WTC11 (cell line): Measurements from ENCODE around the gene MTREX. TPM values are rescaled to one million over a fixed set of nuclear protein-coding genes. Genes with fewer than 3 reads are reported as not detected.

Source experiments
- ATAC-seq: fragments of 200-7000 bp; cut with Tn5 transposase; 2 replicates; pipeline ENCODE4 v1.10.0; 2021; ENCODE audit warnings: mild to moderate bottlenecking, moderate library complexity
- CTCF ChIA-PET: fragments of 300-600 bp; sonication (Branson Sonifier 250); formaldehyde crosslinking; loops from one replicate; lab custom pipeline; 2021; ENCODE audit warnings: antibody characterized with exemption; lab: Charles Lee
- POLR2A ChIA-PET: fragments of 350-600 bp; sonication (Branson Sonifier 250); formaldehyde crosslinking; loops from one replicate; lab custom pipeline; 2021; ENCODE audit warnings: antibody characterized with exemption; lab: Charles Lee
- DNase-seq: peaks from one replicate; pipeline ENCODE4 v3.0.0; 2021; ENCODE audit warnings: low spot score
- H3K27ac Mint-ChIP-seq: 2 replicates; pipeline ENCODE4 v1.8.0; 2021; ENCODE audit warnings: mixed read lengths
- H3K27me3 Mint-ChIP-seq: 2 replicates; pipeline ENCODE4 v1.8.0; 2021; ENCODE audit warnings: low read depth, mild to moderate bottlenecking, moderate library complexity, mixed read lengths
- H3K36me3 Mint-ChIP-seq: 2 replicates; pipeline ENCODE4 v1.8.0; 2021; ENCODE audit warnings: mixed read lengths
- H3K4me1 Mint-ChIP-seq: 2 replicates; pipeline ENCODE4 v1.8.0; 2022; ENCODE audit warnings: mixed read lengths
- H3K4me3 Mint-ChIP-seq: 2 replicates; pipeline ENCODE4 v1.8.0; 2021; ENCODE audit warnings: mild to moderate bottlenecking, moderate library complexity, mixed read lengths
- H3K9me3 Mint-ChIP-seq: 2 replicates; pipeline ENCODE4 v1.8.0; 2021; ENCODE audit warnings: mixed read lengths
- ATF2 ChIP-seq: sonication (generic); formaldehyde crosslinking; IDR thresholded peaks from 2 replicates; pipeline ENCODE4 v1.8.1; 2022; ENCODE audit warnings: low read depth, missing genetic modification reagents, borderline replicate concordance
- ATF6 ChIP-seq: sonication (generic); formaldehyde crosslinking; IDR thresholded peaks from 2 replicates; pipeline ENCODE4 v1.8.1; 2023; ENCODE audit warnings: mild to moderate bottlenecking, missing genetic modification reagents
- CBFB ChIP-seq: sonication (generic); formaldehyde crosslinking; IDR thresholded peaks from 2 replicates; pipeline ENCODE4 v1.8.1; 2022; ENCODE audit warnings: mild to moderate bottlenecking, low read depth, missing genetic modification reagents
- E2F1 ChIP-seq: sonication (generic); formaldehyde crosslinking; IDR thresholded peaks from 2 replicates; pipeline ENCODE4 v1.8.0; 2022; ENCODE audit warnings: mild to moderate bottlenecking, missing genetic modification reagents
- GABPB1 ChIP-seq: sonication (generic); formaldehyde crosslinking; IDR thresholded peaks from 2 replicates; pipeline ENCODE4 v1.8.1; 2023; ENCODE audit warnings: mild to moderate bottlenecking, missing genetic modification reagents
- GRHL2 ChIP-seq: fragments of 250-450 bp; sonication (Bioruptor Pico); IDR thresholded peaks from 2 replicates; pipeline ENCODE4 v1.8.0; 2022; ENCODE audit warnings: mild to moderate bottlenecking, moderate library complexity; ENCODE audit not compliant: insufficient replicate concordance, severe bottlenecking
- HMGA2 ChIP-seq: fragments of 250-450 bp; sonication (Bioruptor Pico); IDR thresholded peaks from 2 replicates; pipeline ENCODE4 v1.4.0; 2021; ENCODE audit warnings: mild to moderate bottlenecking, moderate library complexity
- NFATC4 ChIP-seq: fragments of 250-450 bp; sonication (Bioruptor Pico); IDR thresholded peaks from 2 replicates; pipeline ENCODE4 v1.9.0; 2021; ENCODE audit warnings: mild to moderate bottlenecking
- NFE2L1 ChIP-seq: sonication (generic); formaldehyde crosslinking; IDR thresholded peaks from 2 replicates; pipeline ENCODE4 v1.8.1; 2023; ENCODE audit warnings: missing genetic modification reagents
- NR3C1 ChIP-seq: sonication (generic); formaldehyde crosslinking; conservative IDR thresholded peaks from 2 replicates; pipeline ENCODE4 v1.8.1; 2023; ENCODE audit warnings: low read depth, mild to moderate bottlenecking, missing genetic modification reagents
- SOX15 ChIP-seq: fragments of 250-450 bp; sonication (Bioruptor Pico); IDR thresholded peaks from 2 replicates; pipeline ENCODE4 v1.9.0; 2021; ENCODE audit warnings: mild to moderate bottlenecking
- TP53 ChIP-seq: sonication (generic); formaldehyde crosslinking; IDR thresholded peaks from 2 replicates; pipeline ENCODE4 v1.8.1; 2023; ENCODE audit warnings: mild to moderate bottlenecking, missing genetic modification reagents
- ZNF121 ChIP-seq: sonication (generic); formaldehyde crosslinking; IDR thresholded peaks from 2 replicates; pipeline ENCODE4 v1.8.0; 2023; ENCODE audit warnings: missing genetic modification reagents
- ZNF138 ChIP-seq: sonication (generic); formaldehyde crosslinking; conservative IDR thresholded peaks from 2 replicates; pipeline ENCODE4 v1.8.1; 2022; ENCODE audit warnings: mild to moderate bottlenecking, moderate library complexity, missing genetic modification reagents
- ZNF219 ChIP-seq: sonication (generic); formaldehyde crosslinking; IDR thresholded peaks from 2 replicates; pipeline ENCODE4 v1.8.0; 2023; ENCODE audit warnings: missing genetic modification reagents, mild to moderate bottlenecking, borderline replicate concordance
- ZNF232 ChIP-seq: sonication (generic); formaldehyde crosslinking; IDR thresholded peaks from 2 replicates; pipeline ENCODE4 v1.8.0; 2022; ENCODE audit warnings: mild to moderate bottlenecking, missing genetic modification reagents
- ZNF396 ChIP-seq: fragments of 250-450 bp; sonication (Bioruptor Pico); IDR thresholded peaks from 2 replicates; pipeline ENCODE4 v1.8.0; 2021; ENCODE audit warnings: mild to moderate bottlenecking, moderate library complexity, borderline replicate concordance
- ZNF671 ChIP-seq: fragments of 250-450 bp; sonication (Bioruptor Pico); IDR thresholded peaks from 2 replicates; pipeline ENCODE4 v1.8.0; 2021; ENCODE audit warnings: mild to moderate bottlenecking
- total RNA-seq: library from RNA; stranded (reverse); gene quantifications from 3 replicates; pipeline ENCODE4 v1.2.3, GENCODE V29; 2021
- TF ChIP-seq, protein P1 (sequence below): sonication (generic); formaldehyde crosslinking; IDR thresholded peaks from 2 replicates; pipeline ENCODE4 v1.8.1; 2023; ENCODE audit warnings: mild to moderate bottlenecking, missing genetic modification reagents, moderate library complexity
- TF ChIP-seq, protein P2 (sequence below): fragments of 250-450 bp; sonication (Bioruptor Pico); IDR thresholded peaks from 2 replicates; pipeline ENCODE4 v1.9.0; 2021; ENCODE audit warnings: mild to moderate bottlenecking
- TF ChIP-seq, protein P3 (sequence below): sonication (generic); formaldehyde crosslinking; IDR thresholded peaks from 2 replicates; pipeline ENCODE4 v1.8.1; 2023; ENCODE audit warnings: mild to moderate bottlenecking, missing genetic modification reagents
- TF ChIP-seq, protein P4 (sequence below): fragments of 200-600 bp; IDR thresholded peaks from 2 replicates; pipeline ENCODE4 v1.8.0; 2022; ENCODE audit warnings: antibody characterized with exemption
- TF ChIP-seq, protein P5 (sequence below): sonication (generic); formaldehyde crosslinking; IDR thresholded peaks from 2 replicates; pipeline ENCODE4 v1.8.1; 2022; ENCODE audit warnings: mild to moderate bottlenecking, missing genetic modification reagents, moderate library complexity, borderline replicate concordance
- TF ChIP-seq, protein P6 (sequence below): sonication (generic); formaldehyde crosslinking; conservative IDR thresholded peaks from 2 replicates; pipeline ENCODE4 v1.8.1; 2022; ENCODE audit warnings: mild to moderate bottlenecking, missing genetic modification reagents

The MTREX gene
- total RNA-seq, 1 experiment from 2014 or later: 110 TPM

- no peak for TF ChIP-seq NFATC4
- no peak for TF ChIP-seq NFE2L1
- TF ChIP-seq SOX15 (CRISPR knock-in tag): no peak
- no peak for TF ChIP-seq ZNF396
- TF ChIP-seq ZNF138 (CRISPR knock-in tag): no peak
Observed at GRCh38 chr5:55319491-55319890, 11.7 kb downstream of the MTREX start (continued).

GRCh38 chr5:55320571-55320970 lies 12.8 kb downstream of the MTREX start:
- ChIA-PET CTCF (no interaction called here), POLR2A (no interaction called here)
- Mint-ChIP-seq H3K9me3 (peaks cover 20% of the 10 kb centered on the region), H3K27me3 (no peaks in the 10 kb centered on the region), H3K27ac (no peak overlapping the region), H3K4me1 (no peaks in the 10 kb centered on the region), H3K4me3 (no peak overlapping the region), H3K36me3 (peaks cover 38% of the 10 kb centered on the region)
- DNase-seq (no peak), ATAC-seq (no peak)
- no peak for TF ChIP-seq TP53
- TF ChIP-seq NR3C1 (CRISPR knock-in tag): no peak
- TF ChIP-seq GABPB1 (CRISPR knock-in tag): no peak
- TF ChIP-seq ATF2: no peak
- TF ChIP-seq, protein P1, sequence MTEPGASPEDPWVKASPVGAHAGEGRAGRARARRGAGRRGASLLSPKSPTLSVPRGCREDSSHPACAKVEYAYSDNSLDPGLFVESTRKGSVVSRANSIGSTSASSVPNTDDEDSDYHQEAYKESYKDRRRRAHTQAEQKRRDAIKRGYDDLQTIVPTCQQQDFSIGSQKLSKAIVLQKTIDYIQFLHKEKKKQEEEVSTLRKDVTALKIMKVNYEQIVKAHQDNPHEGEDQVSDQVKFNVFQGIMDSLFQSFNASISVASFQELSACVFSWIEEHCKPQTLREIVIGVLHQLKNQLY (CRISPR knock-in tag): no peak
- TF ChIP-seq, protein P2, sequence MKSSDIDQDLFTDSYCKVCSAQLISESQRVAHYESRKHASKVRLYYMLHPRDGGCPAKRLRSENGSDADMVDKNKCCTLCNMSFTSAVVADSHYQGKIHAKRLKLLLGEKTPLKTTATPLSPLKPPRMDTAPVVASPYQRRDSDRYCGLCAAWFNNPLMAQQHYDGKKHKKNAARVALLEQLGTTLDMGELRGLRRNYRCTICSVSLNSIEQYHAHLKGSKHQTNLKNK (CRISPR knock-in tag): no peak
- no peak for TF ChIP-seq ZNF219 (CRISPR knock-in tag)
- no peak for TF ChIP-seq SOX15 (CRISPR knock-in tag)
- TF ChIP-seq, protein P3, sequence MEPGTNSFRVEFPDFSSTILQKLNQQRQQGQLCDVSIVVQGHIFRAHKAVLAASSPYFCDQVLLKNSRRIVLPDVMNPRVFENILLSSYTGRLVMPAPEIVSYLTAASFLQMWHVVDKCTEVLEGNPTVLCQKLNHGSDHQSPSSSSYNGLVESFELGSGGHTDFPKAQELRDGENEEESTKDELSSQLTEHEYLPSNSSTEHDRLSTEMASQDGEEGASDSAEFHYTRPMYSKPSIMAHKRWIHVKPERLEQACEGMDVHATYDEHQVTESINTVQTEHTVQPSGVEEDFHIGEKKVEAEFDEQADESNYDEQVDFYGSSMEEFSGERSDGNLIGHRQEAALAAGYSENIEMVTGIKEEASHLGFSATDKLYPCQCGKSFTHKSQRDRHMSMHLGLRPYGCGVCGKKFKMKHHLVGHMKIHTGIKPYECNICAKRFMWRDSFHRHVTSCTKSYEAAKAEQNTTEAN (CRISPR knock-in tag): no peak

DNA sequence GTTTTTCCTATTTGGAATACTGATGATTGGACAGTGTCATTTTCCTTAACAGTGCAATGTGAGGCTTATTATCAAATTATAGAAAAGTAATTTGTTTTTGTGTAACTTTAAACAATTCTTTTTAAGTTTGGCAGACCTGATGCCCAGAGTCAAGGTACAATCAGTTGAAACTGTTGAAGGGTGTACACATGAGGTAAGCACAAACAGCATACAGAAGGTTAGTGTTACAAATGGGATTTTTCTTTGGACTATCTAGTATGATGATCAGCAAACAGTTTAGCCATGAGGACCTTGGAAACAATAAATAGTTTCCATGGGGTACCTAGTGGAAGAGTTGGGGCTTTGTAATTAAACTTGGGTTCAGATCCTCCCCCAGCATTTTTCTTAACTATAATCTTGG lies 16.2 kb downstream of the MTREX start:
- H3K4me3 Mint-ChIP-seq: no peak overlapping the region
- ChIA-PET CTCF (interaction anchor here (0.7 kb wide), 1 partner anchor 137 kb away, joined by 3 read pairs; no protein-coding TSS in a partner anchor), POLR2A (no interaction called here)
- H3K36me3 Mint-ChIP-seq: peaks cover 30% of the 10 kb centered on the region
- DNase-seq: no peak
- no peak overlapping the region for H3K27ac Mint-ChIP-seq
- H3K4me1 Mint-ChIP-seq: no peaks in the 10 kb centered on the region
- H3K27me3 Mint-ChIP-seq: no peaks in the 10 kb centered on the region
- peaks cover 7% of the 10 kb centered on the region for H3K9me3 Mint-ChIP-seq
- no peak for ATAC-seq
- no peak for TF ChIP-seq GRHL2
- no peak for TF ChIP-seq ATF6 (CRISPR knock-in tag)
- TF ChIP-seq ZNF232 (CRISPR knock-in tag): no peak
- no peak for TF ChIP-seq GABPB1 (CRISPR knock-in tag)
- TF ChIP-seq, protein P4, sequence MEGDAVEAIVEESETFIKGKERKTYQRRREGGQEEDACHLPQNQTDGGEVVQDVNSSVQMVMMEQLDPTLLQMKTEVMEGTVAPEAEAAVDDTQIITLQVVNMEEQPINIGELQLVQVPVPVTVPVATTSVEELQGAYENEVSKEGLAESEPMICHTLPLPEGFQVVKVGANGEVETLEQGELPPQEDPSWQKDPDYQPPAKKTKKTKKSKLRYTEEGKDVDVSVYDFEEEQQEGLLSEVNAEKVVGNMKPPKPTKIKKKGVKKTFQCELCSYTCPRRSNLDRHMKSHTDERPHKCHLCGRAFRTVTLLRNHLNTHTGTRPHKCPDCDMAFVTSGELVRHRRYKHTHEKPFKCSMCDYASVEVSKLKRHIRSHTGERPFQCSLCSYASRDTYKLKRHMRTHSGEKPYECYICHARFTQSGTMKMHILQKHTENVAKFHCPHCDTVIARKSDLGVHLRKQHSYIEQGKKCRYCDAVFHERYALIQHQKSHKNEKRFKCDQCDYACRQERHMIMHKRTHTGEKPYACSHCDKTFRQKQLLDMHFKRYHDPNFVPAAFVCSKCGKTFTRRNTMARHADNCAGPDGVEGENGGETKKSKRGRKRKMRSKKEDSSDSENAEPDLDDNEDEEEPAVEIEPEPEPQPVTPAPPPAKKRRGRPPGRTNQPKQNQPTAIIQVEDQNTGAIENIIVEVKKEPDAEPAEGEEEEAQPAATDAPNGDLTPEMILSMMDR: no peak
- TF ChIP-seq, protein P5, sequence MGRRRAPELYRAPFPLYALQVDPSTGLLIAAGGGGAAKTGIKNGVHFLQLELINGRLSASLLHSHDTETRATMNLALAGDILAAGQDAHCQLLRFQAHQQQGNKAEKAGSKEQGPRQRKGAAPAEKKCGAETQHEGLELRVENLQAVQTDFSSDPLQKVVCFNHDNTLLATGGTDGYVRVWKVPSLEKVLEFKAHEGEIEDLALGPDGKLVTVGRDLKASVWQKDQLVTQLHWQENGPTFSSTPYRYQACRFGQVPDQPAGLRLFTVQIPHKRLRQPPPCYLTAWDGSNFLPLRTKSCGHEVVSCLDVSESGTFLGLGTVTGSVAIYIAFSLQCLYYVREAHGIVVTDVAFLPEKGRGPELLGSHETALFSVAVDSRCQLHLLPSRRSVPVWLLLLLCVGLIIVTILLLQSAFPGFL (CRISPR knock-in tag): no peak
- TF ChIP-seq TP53: no peak
- TF ChIP-seq, protein P6, sequence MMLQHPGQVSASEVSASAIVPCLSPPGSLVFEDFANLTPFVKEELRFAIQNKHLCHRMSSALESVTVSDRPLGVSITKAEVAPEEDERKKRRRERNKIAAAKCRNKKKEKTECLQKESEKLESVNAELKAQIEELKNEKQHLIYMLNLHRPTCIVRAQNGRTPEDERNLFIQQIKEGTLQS (CRISPR knock-in tag): no peak
- no peak for TF ChIP-seq HMGA2 (CRISPR knock-in tag)
- TF ChIP-seq ZNF671: no peak
- no peak for TF ChIP-seq ZNF121 (CRISPR knock-in tag)
- no peak for TF ChIP-seq CBFB (CRISPR knock-in tag)
- no peak for TF ChIP-seq E2F1 (CRISPR knock-in tag)
